Measurements from ENCODE around the gene MECP2.

DNA sequence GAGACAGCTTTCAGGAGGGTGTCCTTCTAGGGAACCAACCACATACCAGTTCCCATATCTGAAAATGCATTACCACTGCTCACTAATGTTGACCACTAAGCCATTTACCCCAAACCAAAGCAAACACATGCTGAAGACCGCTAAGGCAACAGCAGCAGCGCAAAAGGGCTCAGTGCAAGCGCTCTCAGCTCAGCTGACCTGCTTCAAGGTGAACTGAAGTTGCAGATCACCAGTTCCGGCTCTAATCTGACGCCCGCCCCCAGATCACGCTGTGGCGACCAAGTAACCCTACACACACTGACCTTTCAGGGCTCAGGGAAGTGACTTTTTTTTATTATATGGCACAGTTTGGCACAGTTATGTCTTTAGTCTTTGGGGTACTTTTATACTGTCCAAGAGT is 5.8 kb downstream of the MECP2 start:
- TF ChIP-seq, protein P1, sequence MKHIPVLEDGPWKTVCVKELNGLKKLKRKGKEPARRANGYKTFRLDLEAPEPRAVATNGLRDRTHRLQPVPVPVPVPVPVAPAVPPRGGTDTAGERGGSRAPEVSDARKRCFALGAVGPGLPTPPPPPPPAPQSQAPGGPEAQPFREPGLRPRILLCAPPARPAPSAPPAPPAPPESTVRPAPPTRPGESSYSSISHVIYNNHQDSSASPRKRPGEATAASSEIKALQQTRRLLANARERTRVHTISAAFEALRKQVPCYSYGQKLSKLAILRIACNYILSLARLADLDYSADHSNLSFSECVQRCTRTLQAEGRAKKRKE (CRISPR knock-in tag; IDR thresholded peaks at IDR 0.05; ENCODE audit: low read depth), result no peak
- TF ChIP-seq EHMT2 (IDR thresholded peaks at IDR 0.05; ENCODE audit: low read depth), result no peak
- TF ChIP-seq, protein P2, sequence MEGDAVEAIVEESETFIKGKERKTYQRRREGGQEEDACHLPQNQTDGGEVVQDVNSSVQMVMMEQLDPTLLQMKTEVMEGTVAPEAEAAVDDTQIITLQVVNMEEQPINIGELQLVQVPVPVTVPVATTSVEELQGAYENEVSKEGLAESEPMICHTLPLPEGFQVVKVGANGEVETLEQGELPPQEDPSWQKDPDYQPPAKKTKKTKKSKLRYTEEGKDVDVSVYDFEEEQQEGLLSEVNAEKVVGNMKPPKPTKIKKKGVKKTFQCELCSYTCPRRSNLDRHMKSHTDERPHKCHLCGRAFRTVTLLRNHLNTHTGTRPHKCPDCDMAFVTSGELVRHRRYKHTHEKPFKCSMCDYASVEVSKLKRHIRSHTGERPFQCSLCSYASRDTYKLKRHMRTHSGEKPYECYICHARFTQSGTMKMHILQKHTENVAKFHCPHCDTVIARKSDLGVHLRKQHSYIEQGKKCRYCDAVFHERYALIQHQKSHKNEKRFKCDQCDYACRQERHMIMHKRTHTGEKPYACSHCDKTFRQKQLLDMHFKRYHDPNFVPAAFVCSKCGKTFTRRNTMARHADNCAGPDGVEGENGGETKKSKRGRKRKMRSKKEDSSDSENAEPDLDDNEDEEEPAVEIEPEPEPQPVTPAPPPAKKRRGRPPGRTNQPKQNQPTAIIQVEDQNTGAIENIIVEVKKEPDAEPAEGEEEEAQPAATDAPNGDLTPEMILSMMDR (IDR thresholded peaks at IDR 0.05), result no peak
- TF ChIP-seq, protein P3, sequence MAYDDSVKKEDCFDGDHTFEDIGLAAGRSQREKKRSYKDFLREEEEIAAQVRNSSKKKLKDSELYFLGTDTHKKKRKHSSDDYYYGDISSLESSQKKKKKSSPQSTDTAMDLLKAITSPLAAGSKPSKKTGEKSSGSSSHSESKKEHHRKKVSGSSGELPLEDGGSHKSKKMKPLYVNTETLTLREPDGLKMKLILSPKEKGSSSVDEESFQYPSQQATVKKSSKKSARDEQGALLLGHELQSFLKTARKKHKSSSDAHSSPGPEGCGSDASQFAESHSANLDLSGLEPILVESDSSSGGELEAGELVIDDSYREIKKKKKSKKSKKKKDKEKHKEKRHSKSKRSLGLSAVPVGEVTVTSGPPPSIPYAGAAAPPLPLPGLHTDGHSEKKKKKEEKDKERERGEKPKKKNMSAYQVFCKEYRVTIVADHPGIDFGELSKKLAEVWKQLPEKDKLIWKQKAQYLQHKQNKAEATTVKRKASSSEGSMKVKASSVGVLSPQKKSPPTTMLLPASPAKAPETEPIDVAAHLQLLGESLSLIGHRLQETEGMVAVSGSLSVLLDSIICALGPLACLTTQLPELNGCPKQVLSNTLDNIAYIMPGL (CRISPR knock-in tag; IDR thresholded peaks at IDR 0.05; ENCODE audit: borderline replicate concordance), result no peak
- no peak for TF ChIP-seq TFCP2L1 (CRISPR knock-in tag; IDR thresholded peaks at IDR 0.05)
- no peak for TF ChIP-seq RCOR1 (IDR thresholded peaks at IDR 0.05; ENCODE audit: low read depth, low read length)
- TF ChIP-seq MYC (IDR thresholded peaks at IDR 0.05; ENCODE audit: borderline replicate concordance, low read length), result no peak
- TF ChIP-seq NR3C1 (IDR thresholded peaks at IDR 0.05), result no peak
- TF ChIP-seq POLR2A (IDR thresholded peaks at IDR 0.05; ENCODE audit: low read length), result no peak
- no peak for TF ChIP-seq JUN (IDR thresholded peaks at IDR 0.05)
- no peak for TF ChIP-seq TP53 (CRISPR knock-in tag; IDR thresholded peaks at IDR 0.05)
